ENCODE measurements around the gene PTMS.

Gene PTMS

DNA sequence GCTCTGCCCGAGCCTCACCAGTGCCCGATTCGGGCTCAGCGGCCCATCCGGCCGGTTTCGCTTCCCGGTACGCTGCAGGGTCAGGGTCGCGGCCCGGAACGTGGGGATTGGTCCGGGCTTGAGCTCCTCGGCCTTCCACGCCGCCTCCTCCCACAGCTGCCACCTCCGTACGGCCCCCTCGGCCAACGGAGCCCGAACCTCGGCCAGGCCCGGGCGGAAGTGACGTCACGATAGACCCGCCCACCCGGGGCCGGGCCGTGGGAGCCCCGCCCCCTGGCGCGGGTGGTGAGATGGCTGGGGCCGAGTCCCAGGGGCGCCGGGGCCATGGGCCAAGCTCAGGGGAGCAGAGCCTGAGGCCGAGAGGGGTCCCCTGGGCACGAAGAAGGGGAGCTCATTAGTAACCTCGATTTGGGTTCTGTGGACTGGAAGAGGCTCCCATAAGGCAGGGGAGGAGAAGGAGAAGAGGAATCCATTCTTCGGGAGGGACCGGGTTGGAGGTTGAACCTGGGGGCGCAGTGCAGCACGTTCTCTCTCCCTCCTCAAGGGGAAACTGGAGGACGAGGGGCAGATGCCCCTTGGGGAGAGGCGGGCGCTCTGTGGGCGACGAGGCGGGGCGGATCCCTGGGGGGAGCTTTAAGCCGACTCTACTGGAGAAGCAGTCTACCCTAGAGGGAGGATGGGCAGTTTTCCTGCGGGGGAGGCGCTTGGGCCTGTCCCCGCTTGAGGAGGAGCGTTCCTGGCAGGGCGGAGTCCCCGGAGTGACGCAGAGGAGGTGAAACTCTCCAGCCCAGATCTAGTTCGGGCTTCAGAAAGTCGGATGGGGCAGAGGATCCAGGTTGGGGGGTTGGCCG lies 13.0 kb upstream of the PTMS start, which contains the start of gene MLF2:
MLF2 (minus strand) TSS at position 221 of the 851 bp plus-strand sequence. CDS start 807 bp downstream, outside the sequence.
- peak; percentile 85 for DNase-seq

DNA sequence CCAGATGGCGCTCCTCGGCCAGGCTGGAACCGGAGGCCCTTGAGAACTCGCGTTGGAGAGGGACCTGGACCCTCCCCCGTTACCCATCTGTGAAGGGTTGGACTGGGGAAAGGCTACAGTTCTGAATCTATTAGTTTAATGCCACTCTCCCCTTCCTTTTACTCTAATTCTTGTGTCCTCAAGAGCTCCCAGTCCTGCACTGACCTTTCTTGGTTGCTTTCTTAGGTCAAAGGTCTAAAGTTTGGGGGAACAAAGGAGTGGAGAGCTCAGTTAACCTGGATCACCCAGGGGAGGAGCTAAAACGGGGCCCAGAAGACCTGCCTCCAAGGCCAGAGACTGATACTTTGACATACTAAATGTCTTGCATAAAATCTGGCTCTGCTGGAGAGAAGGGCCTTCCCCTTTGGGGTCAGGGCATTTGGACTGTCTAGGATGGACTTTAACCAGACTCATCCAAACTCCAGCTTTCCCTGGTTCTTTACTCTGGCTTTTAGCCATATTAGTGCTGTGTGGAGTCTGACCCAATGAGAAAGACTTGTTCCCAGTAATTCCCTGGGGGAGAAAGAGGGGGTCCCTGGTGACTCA lies 12.3 kb upstream of the PTMS start:
- no peak for DNase-seq

DNA sequence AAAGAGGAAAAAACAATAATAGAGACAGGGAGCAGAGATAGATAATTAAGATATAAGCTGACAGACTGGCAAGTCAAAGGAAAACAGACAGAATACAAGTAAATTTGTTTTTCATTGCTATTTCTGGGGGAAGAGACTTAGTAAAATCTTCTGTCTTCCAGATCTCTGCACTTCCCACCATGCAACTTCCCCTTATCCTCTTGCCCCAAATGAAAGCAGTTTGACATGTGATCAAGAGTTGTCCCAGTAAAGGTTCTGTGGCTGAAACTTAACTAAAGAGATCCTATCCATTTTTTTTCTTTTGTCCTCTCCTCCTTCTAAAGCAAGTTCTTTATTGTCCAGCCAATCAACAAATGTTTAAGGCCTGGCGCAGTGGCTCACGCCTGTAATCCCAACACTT lies 11.8 kb upstream of the PTMS start:
- DNase-seq, result no peak

DNA sequence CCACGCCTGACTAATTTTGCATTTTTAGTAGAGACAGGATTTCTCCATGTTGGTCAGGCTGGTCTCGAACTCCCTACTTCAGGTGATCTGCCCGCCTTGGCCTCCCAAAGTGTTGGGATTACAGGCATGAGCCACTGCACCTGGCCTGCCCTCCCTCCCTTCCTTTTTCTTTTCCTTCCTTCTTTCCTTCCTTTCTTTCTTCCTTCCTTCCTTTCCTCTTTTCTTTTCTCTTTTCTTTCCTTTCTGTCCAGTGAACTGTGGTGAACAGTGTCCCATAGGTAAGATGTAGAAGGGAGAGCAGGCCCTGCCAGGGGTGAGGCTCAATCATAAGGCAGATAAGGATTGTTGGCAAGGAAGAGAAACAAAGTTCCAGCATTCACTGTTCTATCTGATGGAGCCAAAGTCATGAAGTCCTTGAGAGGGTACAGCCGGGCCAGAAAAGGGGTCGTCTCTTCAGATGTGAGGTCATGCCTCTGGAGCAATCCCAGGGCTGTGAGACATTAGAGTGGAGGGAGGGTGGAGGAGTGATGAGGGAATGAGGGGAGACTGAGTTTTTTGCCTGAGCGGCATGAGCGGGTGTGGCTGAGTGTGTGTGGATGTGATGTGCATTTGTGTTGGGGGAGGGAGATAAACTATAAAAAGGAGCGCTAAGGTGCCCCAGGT lies 9.0 kb upstream of the PTMS start:
- DNase-seq, result no peak

DNA sequence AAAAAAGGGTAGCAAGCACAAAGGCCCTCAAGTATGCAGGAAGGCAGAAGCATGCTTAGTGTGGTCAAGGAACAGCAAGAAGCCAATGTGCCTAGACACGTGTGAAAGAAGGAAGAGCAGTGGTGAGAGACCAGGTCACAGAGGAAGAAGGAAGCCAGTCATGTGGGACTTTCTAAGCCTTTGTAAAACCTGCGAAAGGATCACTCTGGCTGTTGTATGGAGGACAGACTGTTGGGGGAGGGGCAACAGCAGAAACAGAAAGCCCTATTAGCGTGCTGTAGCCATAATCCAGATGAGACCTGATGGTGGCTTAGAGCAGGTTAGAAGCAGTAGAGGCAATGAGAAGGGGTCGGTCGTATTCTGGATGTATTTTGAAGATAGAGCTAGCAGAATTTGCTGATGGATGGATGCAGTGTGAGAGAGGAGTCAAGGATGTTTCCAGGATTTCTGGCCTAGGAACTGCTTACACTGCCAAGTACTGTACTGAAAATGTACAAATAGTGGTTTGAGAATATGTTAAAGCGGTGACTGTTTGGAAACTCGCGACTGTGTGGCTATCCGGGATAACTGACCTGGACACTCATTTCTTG lies 7.6 kb upstream of the PTMS start:
- DNase-seq, result no peak

DNA sequence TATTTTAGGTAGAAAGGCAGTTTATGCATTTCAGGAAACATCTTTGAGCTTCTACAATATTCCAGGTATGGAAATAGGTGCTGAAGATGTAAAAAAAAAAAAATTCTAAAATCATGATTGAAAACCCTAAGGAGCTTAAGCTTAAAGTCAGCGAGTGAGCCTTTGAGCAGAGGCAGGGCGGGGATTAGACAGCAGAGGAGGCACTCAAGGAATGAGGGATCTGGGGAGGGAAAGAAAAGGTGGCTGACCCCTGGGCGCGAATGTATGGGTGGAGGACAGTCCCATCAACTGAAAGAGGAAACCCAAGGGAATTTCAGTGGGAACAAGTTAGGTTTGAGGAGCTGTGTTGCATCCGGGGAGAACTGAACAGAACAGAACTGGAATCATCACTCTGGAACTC lies 6.4 kb upstream of the PTMS start:
- no peak for DNase-seq

DNA sequence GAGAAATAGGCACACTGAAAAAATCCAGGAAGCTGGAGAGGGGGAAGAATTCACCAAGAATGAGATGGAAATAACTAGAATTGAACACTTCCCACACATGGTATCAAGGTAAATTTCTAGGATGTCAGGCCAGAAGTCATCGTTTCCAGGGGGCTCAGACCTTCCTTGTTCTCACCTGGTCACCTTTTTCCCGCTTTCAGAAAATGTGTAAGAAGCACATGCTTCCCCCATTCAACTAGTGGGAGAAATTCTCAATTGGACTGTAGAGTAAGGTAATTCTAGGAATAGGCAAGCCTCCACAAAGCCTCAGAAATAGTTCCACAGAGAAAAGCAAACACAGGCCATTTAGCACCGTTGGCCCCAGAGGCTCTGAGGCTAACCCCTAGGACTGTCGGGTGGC lies 2.8 kb upstream of the PTMS start:
- DNase-seq, result no peak

DNA sequence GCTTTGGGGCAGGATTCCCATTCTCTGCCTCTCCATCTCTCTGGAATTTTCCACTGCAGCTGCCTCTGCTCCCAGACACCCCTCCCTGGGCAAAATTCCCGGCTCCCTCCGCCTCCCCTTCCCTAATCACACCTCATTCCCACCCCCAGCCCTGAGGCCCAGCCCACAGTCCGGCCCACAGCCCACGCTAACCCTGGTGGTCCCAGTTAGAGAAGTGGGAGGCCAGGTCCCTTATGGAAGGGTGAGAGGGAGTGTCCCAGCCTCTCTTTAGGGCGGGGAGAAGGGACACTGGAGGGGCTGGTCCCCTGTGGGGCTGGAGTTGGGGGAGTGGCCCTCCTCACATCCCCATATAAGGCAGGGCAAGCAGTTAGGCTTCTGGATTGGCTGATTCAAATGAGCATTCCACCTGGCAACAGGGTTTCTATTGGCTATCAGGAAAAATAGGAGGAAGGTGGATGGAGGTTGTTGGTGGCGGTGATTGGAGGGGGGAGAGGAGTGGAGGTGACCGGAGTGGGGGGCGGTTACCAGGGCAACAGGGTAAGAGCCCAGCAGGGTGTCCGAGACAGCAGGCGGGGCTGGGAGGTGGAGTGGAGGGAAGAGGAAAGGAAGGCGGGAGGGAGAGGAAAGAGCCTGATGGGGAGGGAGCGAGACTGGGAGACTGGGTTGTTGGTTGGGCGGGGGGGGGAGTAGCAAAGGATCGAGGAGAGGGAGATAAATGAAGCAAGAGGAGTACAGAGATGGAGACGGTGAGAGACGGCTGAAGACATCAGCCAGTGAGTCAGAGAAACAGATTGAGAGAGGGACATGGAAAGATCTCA lies 1.9 kb upstream of the PTMS start:
- DNase-seq, result peak; percentile 97

DNA sequence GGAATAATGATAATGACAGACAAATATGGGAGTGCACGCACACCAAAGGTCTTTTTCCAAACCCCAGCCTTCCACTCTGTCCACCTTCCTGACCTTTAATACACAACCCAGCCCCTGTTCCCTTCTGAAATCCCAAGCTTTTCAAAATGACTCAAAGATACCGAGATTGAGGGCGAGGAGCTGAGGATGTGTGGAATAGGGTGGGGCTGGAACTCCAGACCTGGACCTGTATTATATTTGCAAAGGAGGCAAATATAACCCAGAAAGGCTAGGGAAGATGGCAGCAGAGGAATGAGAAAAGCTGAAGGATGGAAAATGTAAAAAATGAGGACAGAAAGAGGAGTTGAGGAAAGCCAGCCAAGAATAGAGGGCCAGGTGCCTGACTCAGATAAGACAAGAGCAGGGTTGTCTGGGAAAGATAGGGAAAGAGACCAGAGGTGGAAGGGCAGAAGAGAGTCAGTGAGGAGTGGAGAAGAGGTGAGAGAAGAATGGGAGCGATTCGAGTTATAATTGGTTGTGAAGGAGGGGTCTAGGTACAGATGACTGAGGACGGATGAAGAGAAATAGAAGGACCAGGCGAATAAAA lies 1.0 kb upstream of the PTMS start:
- no peak for DNase-seq

DNA sequence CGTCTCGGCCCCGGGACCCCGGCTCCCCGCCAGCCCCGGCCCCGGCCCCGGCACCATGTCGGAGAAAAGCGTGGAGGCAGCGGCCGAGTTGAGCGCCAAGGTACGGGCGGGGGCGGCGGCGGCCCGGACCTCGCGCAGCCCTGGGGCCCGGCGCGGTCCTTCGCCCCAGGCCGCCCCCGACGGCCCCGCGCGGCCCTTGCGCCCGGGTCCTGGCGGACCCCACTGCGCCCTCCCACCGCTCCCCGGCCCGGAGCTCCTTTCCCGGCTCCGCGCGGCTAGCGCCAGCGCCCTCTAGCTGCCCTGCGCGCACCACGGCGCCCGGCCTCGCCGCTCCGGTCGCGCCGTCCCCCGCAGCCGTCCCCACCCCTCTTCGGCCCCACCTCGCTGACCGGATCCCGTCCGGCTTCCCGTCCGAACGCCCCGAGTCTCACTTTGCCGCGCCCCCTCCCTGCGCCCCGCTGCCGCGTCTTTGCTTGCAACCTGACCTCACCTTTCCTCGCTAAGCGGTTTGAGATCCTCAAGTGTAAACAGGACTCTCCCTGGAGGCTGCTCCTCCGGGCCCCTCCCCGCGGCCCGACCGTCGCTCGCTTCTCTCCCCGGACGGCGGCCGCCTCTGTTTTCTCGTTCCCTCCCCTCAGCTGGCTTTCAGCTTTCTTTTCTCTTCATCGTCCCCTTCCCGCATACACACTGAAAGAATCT lies 637 bp downstream of the PTMS start:
- DNase-seq, result peak; percentile 3

DNA sequence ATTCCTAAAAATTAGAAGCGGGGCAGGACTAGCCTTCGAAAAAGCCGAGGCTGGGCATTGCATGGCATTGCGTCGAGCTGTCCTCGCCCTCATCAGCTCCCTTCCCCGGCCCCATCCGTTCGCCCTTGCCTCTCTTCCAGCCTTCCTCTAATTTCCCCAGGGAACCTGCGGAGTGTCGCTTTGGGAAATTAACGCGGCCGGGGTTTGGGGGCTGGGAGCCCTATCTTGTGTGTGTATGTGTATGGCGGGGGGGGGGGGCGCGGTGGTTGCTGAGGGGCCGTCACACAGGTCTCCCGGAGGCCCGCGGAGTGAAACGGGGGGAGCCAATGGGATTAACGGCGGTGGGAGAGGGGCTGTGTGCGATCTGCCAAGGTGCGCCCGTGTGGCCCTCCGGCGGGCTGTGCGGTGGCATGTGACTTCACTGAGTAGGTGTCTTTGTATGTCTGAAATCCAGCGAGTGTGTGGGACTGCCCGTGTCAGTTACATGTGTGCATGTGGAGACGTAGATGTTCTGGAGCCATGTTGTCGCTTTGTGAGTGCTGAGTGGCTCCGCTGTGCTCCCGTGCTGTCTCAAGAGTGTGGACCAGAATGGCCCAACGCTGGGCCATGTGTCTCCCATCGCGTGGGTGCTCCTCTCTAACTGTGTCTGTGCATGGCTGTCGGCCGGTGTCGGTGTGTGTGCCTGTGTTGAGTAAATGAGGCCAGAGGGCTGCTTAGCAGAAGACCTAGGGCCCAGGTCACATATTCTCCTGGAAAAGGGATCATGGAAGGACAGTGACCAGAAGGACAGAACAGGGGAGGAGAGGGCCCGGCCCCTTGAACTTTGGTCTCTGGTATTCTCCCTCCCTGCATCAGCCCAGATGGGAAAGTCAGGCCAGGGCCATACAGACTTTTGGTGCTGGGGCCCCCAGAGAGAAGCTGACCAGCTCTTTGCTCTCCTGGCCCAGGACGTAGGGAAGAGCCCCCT lies 1.5 kb downstream of the PTMS start:
- DNase-seq, result no peak

DNA sequence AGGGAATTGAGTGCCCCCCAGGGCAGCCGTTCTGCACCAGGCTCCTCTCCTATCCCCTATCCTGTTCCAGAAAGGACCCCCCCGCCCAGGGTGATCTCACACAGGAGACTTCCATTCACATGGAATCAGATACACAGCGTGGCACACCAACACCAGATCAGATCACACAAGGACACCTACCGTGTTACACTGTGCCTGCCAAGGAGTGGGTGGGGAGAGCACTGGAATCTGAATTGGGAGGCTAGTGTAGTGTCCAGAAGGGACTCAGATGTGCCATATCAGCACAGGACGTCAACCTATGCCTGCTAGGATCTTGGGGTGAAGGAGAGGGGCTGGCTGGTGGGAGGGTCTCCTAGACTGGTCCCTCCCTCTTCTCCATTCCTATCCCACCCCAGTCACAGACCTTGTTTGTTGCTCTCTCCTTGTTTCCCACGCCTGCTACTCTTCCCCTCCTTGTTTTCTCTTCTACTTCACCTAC lies 2.3 kb downstream of the PTMS start:
- DNase-seq, result no peak

DNA sequence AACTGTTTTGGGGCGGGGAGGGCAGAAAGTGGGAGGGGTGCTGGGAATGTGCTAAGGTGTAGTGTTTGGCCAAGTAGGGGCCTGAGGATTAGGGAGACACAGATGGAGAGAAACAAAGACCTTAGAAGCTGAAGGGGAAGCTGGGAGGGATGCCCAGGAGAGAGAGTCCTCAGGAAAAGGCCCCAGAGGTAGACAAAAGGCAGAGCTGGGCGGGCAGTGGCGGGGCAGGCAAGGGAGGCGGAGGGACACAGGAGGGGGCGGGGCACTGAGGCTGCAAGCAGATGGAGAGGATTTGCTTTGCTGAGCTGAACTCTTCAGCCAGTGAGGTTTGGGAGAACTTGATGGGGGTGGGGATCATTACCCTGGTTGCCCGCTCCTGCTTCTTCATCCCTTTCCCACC lies 2.8 kb downstream of the PTMS start:
- DNase-seq, result peak; percentile 7

DNA sequence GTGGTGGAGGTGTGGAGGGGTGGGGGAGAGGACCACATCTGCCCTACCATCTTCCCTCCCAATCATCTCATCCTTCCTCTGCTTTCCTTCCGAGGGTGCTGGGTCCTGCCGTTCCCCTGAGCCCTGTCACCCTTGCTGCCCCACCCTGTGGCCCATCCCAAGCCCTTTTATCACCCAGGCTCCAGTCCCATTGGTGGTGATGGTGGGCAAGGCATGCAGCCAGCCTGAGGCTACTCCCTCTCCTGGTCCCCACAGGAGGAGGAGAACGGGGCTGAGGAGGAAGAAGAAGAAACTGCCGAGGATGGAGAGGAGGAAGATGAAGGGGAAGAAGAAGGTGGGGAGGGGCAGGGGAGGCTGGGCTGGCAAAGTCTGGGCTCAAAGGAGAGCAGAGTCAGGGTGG lies 3.5 kb downstream of the PTMS start:
- no peak for DNase-seq

DNA sequence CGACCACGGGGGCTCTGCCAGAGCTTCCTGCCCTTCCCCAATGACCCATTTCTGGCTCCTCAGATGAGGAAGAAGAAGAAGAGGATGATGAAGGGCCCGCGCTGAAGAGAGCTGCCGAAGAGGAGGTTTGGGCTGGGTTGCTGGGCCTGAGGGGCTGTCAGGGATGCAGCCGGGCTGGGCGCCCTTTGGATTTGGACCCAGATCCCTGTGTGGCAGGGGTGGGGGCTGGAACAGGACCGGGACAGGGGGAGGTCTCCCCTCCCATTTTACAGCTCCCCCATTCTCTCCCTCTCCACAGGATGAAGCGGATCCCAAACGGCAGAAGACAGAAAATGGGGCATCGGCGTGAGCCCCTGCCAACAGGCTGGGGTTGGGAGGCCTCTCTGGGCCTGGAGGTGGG lies 3.9 kb downstream of the PTMS start:
- no peak for DNase-seq

DNA sequence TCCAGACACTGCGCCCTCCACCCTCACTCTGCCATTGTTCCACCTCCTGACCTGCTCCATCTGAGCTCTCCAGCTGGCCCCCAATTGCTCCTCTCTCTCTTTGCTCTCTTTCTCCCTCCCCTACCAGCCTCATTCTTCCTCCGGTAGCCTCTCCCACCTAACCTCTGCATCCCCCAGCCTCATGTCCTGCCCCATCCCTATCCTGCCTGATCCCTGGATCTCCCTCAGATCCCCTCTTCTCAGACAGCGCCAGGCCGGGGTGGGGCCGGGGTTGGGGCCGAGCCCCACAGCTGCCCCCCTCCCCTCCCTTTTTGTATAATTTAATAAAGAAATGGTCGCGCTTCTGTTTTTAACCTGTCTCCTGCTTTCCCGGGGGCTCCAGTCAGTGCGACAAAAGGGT lies 4.4 kb downstream of the PTMS start:
- DNase-seq, result no peak

DNA sequence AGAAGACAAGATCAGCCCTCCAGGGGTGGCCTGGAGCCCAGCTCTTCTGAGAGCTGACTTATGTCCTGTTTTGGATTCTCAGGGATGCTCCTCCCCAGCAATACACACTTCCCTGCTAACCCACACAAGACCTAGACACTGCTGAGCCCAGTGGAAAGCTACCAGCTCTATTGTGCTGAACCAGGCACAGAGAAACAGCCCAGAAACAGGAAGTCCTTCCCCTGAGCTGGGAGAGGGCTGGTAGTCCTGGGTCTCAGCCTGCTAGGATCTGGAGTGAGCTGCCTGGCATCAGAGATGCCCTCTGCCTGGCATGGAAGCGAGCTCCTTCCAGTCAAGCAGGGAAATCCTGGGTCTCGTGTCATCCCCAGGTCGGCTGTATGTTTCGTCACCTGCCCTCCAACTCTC lies 4.9 kb downstream of the PTMS start:
- DNase-seq, result no peak

DNA sequence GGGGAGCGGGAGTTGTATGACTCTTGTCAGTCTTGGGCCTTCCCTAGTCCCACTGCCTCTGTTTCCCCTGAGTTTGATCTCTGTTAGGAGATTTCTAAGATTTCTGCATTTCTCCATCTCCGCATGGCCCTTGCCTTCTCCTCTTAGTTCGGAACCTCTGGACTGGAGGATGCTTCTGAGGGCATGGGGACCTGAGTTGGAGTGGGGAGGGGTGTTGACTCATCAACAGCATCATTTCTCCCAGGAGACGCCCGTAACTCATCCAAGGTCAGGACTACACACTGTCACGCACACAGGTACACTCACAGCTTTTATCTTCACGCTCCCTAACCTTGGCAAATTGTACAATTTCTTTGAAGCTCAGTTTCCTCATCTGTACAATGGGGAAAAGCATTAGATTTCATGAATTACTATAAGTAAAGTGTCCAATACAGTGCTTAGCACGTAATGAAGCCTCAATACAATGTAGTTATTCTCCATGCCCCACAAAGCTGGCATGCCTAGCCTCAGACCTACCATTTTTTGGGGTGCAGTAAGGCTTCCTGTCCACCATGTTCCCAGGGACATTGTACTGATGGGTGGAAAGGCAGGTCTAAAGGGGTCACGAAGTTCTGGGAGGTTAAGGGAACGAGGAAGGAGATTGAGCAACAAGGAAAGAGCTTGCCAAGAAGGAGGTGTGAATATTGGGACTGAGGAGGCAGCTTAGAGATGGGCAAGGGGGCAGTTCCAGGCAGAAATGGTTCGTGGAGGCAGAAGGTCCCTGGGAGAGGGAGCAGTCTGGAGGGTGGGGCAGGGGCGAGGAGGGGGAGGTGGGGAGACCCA lies 5.6 kb downstream of the PTMS start:
- DNase-seq, result no peak

DNA sequence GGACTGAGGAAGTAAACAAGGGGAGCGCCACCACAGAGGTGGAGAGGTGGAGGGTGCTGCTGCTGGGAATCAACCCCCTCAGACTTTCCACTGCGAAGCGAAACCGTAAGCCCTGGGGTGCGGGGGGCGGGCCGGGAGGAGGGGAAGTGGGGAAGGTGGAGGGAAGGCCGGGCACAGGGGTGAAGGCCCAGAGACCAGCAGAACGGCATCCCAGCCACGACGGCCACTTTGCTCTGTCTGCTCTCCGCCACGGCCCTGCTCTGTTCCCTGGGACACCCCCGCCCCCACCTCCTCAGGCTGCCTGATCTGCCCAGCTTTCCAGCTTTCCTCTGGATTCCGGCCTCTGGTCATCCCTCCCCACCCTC lies 6.2 kb downstream of the PTMS start, which contains the start of gene LAG3:
LAG3 (plus strand) TSS at position 190 of the 365 bp plus-strand sequence. CDS start 333 bp downstream, outside the sequence.
- DNase-seq, result no peak

All from NCI-H748 treated with DMSO at 0.1 percent for 48 hours (cell line).